ENCODE measurements around the gene LRRIQ1. TPM values are rescaled to one million over a fixed set of nuclear protein-coding genes. Genes with fewer than 3 reads are reported as not detected.

Gene LRRIQ1
- total RNA-seq, 2 experiments from 2014 or later = not detected

- CTCF ChIA-PET (ENCODE audit: unreplicated experiment) = no interaction called here
- Histone ChIP-seq H3K9me2 (ENCODE audit: insufficient read depth, low read length) (no peaks in the 10 kb centered on the region), H3K9me3 (ENCODE audit: low read length) (no peaks in the 10 kb centered on the region), H3K4me2 (ENCODE audit: low read length) (no peak overlapping the region), H4K20me1 (ENCODE audit: insufficient read depth, low read length) (no peaks in the 10 kb centered on the region), H3K27ac (ENCODE audit: low read depth, low read length, poor library complexity, severe bottlenecking) (no peak overlapping the region), H3K4me3 (ENCODE audit: low read depth, low read length, poor library complexity, severe bottlenecking) (no peak overlapping the region), H2AFZ (ENCODE audit: low read length) (no peak overlapping the region), H3K4me1 (ENCODE audit: insufficient read depth, low read length, poor library complexity, severe bottlenecking) (no peaks in the 10 kb centered on the region), H3K79me2 (ENCODE audit: insufficient read depth, low read depth, low read length) (no peaks in the 10 kb centered on the region), H3K36me3 (ENCODE audit: insufficient read depth, low read length) (no peaks in the 10 kb centered on the region)
- POLR2A ChIA-PET = no interaction called here
- intact Hi-C loops (cut with micrococcal nuclease; ENCODE audit: unreplicated experiment) = no loop called here
- TF ChIP-seq EZH2phosphoT487 (IDR thresholded peaks at IDR 0.05; ENCODE audit: borderline replicate concordance, low read depth, low read length) (no peak), CTCF (conservative IDR thresholded peaks at IDR 0.05; ENCODE audit: low read length) (no peak)
- DNase-seq (ENCODE audit: low spot score) = no peak
- no TSS peak for BruUV-seq (replicated peaks)
These were observed 37.8 kb upstream of the LRRIQ1 start for GRCh38 chr12:84998341-84998740.

- Histone ChIP-seq H2AFZ (ENCODE audit: low read length) (no peak overlapping the region), H3K4me1 (ENCODE audit: insufficient read depth, low read length, poor library complexity, severe bottlenecking) (no peaks in the 10 kb centered on the region), H3K36me3 (ENCODE audit: insufficient read depth, low read length) (no peaks in the 10 kb centered on the region), H3K4me2 (ENCODE audit: low read length) (no peak overlapping the region), H3K79me2 (ENCODE audit: insufficient read depth, low read depth, low read length) (no peaks in the 10 kb centered on the region), H3K9me3 (ENCODE audit: low read length) (no peaks in the 10 kb centered on the region), H3K4me3 (ENCODE audit: low read depth, low read length, poor library complexity, severe bottlenecking) (no peak overlapping the region), H3K9me2 (ENCODE audit: insufficient read depth, low read length) (no peaks in the 10 kb centered on the region), H4K20me1 (ENCODE audit: insufficient read depth, low read length) (no peaks in the 10 kb centered on the region), H3K27ac (ENCODE audit: low read depth, low read length, poor library complexity, severe bottlenecking) (no peak overlapping the region)
- ChIA-PET POLR2A (interaction anchor here (0.8 to 0.9 kb wide), 2 partner anchors 10 to 38 kb away, joined by 3 read pairs; no protein-coding TSS in a partner anchor), CTCF (ENCODE audit: unreplicated experiment) (no interaction called here)
- TF ChIP-seq CTCF (conservative IDR thresholded peaks at IDR 0.05; ENCODE audit: low read length) = no peak
- TF ChIP-seq EZH2phosphoT487 (IDR thresholded peaks at IDR 0.05; ENCODE audit: borderline replicate concordance, low read depth, low read length) = no peak
- no peak for DNase-seq (ENCODE audit: low spot score)
- BruUV-seq (replicated peaks) = no TSS peak
- intact Hi-C loops (cut with micrococcal nuclease; ENCODE audit: unreplicated experiment) = no loop called here
These were observed 35.4 kb upstream of the LRRIQ1 start for GRCh38 chr12:85000729-85001128.

GRCh38 chr12:85002778-85003296 lies 33.3 kb upstream of the LRRIQ1 start:
- Histone ChIP-seq H3K9me3 (ENCODE audit: low read length) (no peaks in the 10 kb centered on the region), H3K4me2 (ENCODE audit: low read length) (no peak overlapping the region), H3K4me1 (ENCODE audit: insufficient read depth, low read length, poor library complexity, severe bottlenecking) (no peaks in the 10 kb centered on the region), H3K4me3 (ENCODE audit: low read depth, low read length, poor library complexity, severe bottlenecking) (no peak overlapping the region), H2AFZ (ENCODE audit: low read length) (no peak overlapping the region), H3K9me2 (ENCODE audit: insufficient read depth, low read length) (no peaks in the 10 kb centered on the region), H3K36me3 (ENCODE audit: insufficient read depth, low read length) (no peaks in the 10 kb centered on the region), H3K79me2 (ENCODE audit: insufficient read depth, low read depth, low read length) (no peaks in the 10 kb centered on the region), H3K27ac (ENCODE audit: low read depth, low read length, poor library complexity, severe bottlenecking) (no peak overlapping the region), H4K20me1 (ENCODE audit: insufficient read depth, low read length) (no peaks in the 10 kb centered on the region)
- CTCF ChIA-PET (ENCODE audit: unreplicated experiment) = no interaction called here
- intact Hi-C loops (cut with micrococcal nuclease; ENCODE audit: unreplicated experiment) = no loop called here
- no TSS peak for BruUV-seq (replicated peaks)
- TF ChIP-seq CTCF (conservative IDR thresholded peaks at IDR 0.05; ENCODE audit: low read length) = no peak
- TF ChIP-seq EZH2phosphoT487 (IDR thresholded peaks at IDR 0.05; ENCODE audit: borderline replicate concordance, low read depth, low read length) = no peak
- DNase-seq (ENCODE audit: low spot score) = no peak
- POLR2A ChIA-PET = interaction anchor here (0.7 kb wide), 1 partner anchor 12 kb away, joined by 4 read pairs; no protein-coding TSS in a partner anchor
